GM12875 (cell line): ENCODE measurements around the gene HCFC1.

Source experiments
- H3K4me3 ChIP-seq: one replicate; pipeline ENCODE4 v1.5.1; 2011; ENCODE audit warnings: low read depth, low read length, control low read depth
- CTCF ChIP-seq: IDR thresholded peaks from 2 replicates; pipeline ENCODE4 v1.5.1; 2011; ENCODE audit warnings: low read depth, mild to moderate bottlenecking, control low read depth, inconsistent platforms, low read length, moderate library complexity, borderline replicate concordance; ENCODE audit not compliant: insufficient read depth

The HCFC1 gene

GRCh38 chrX:153961292-153961691 lies 10.3 kb downstream of the HCFC1 start:
- no peak for TF ChIP-seq CTCF
- H3K4me3 ChIP-seq: no peak overlapping the region

- TF ChIP-seq CTCF: no peak
- no peak overlapping the region for H3K4me3 ChIP-seq
Measured at GRCh38 chrX:153960786-153961185, 10.8 kb downstream of the HCFC1 start.

- no peak for TF ChIP-seq CTCF
- H3K4me3 ChIP-seq: no peak overlapping the region
Measured at GRCh38 chrX:153960077-153960476, 11.5 kb downstream of the HCFC1 start.

- no peak overlapping the region for H3K4me3 ChIP-seq
- no peak for TF ChIP-seq CTCF
Measured at GRCh38 chrX:153959649-153960048, 12.0 kb downstream of the HCFC1 start.

- H3K4me3 ChIP-seq: no peak overlapping the region
- no peak for TF ChIP-seq CTCF
Measured at GRCh38 chrX:153958605-153959004, 13.0 kb downstream of the HCFC1 start.

- TF ChIP-seq CTCF: no peak
- no peak overlapping the region for H3K4me3 ChIP-seq
Measured at GRCh38 chrX:153957224-153957623, 14.4 kb downstream of the HCFC1 start.

- TF ChIP-seq CTCF: no peak
- no peak overlapping the region for H3K4me3 ChIP-seq
Measured at GRCh38 chrX:153956044-153956907, 15.3 kb downstream of the HCFC1 start.
